HG03565 (cell line): ENCODE results near the gene KRTAP17-1.
"Not testable (repeated sequence)": the region's sequence is repeated elsewhere in the genome, so short reads cannot be mapped to it uniquely, and the experiment has no call there.

Experiments
- ATAC-seq: cut with Tn5 transposase; IDR thresholded peaks from one replicate; pipeline ENCODE4 v1.9.1; 2021; ENCODE audit warnings: mild to moderate bottlenecking, moderate library complexity; ENCODE audit not compliant: unreplicated experiment

Gene KRTAP17-1

GRCh38 chr17:41307647-41308046 lies 7.9 kb downstream of the KRTAP17-1 start:
- no peak for ATAC-seq

- ATAC-seq, result no peak
These were observed 11.4 kb downstream of the KRTAP17-1 start for GRCh38 chr17:41304091-41304490.

GRCh38 chr17:41302981-41303380 lies 12.5 kb downstream of the KRTAP17-1 start:
- ATAC-seq, result no peak

- no peak for ATAC-seq
These were observed 13.3 kb downstream of the KRTAP17-1 start, which contains the start of gene KRTAP29-1 for GRCh38 chr17:41301916-41302901. Gene KRTAP29-1 (minus strand): TSS chr17:41302851. CDS start chr17:41302851, 0 bp downstream.

- no peak for ATAC-seq
These were observed 14.2 kb downstream of the KRTAP17-1 start for GRCh38 chr17:41301204-41301790.

- no peak for ATAC-seq
These were observed 16.9 kb downstream of the KRTAP17-1 start for GRCh38 chr17:41298458-41299135.

- ATAC-seq, result no peak
These were observed 18.7 kb downstream of the KRTAP17-1 start for GRCh38 chr17:41296846-41297245.

- no peak for ATAC-seq
These were observed 21.5 kb downstream of the KRTAP17-1 start for GRCh38 chr17:41294016-41294415.

- no peak for ATAC-seq
These were observed 28.5 kb downstream of the KRTAP17-1 start for GRCh38 chr17:41287050-41287449.

GRCh38 chr17:41284546-41284945 lies 31.0 kb downstream of the KRTAP17-1 start:
- ATAC-seq, result no peak

GRCh38 chr17:41284043-41284442 lies 31.5 kb downstream of the KRTAP17-1 start:
- no peak for ATAC-seq

GRCh38 chr17:41278176-41278955 lies 37.1 kb downstream of the KRTAP17-1 start:
- no peak for ATAC-seq

GRCh38 chr17:41275648-41276190 lies 39.8 kb downstream of the KRTAP17-1 start, which contains the start of gene KRTAP9-7:
Gene KRTAP9-7 (plus strand): TSS chr17:41275698. CDS start chr17:41275698, 0 bp downstream.
- not testable (repeated sequence) for ATAC-seq

- ATAC-seq, result no peak
These were observed 43.7 kb downstream of the KRTAP17-1 start for GRCh38 chr17:41271858-41272257.

GRCh38 chr17:41271323-41271722 lies 44.2 kb downstream of the KRTAP17-1 start:
- not testable (repeated sequence) for ATAC-seq

- no peak for ATAC-seq
These were observed 47.8 kb downstream of the KRTAP17-1 start for GRCh38 chr17:41267711-41268110.

- no peak for ATAC-seq
These were observed 50.4 kb downstream of the KRTAP17-1 start, which contains the start of gene KRTAP9-6 for GRCh38 chr17:41265078-41265477. Gene KRTAP9-6 (plus strand): TSS chr17:41265378. CDS start chr17:41265378, 0 bp downstream.
